GM21576 (cell line): Measurements from ENCODE around the gene NUP85.
"Not testable (repeated sequence)": the region's sequence is repeated elsewhere in the genome, so short reads cannot be mapped to it uniquely, and the experiment has no call there.

Experiments used
- ATAC-seq: cut with Tn5 transposase; IDR thresholded peaks from one replicate; pipeline ENCODE4 v1.9.1; 2021; ENCODE audit warnings: mild to moderate bottlenecking, moderate library complexity; ENCODE audit not compliant: unreplicated experiment

NUP85 gene

DNA sequence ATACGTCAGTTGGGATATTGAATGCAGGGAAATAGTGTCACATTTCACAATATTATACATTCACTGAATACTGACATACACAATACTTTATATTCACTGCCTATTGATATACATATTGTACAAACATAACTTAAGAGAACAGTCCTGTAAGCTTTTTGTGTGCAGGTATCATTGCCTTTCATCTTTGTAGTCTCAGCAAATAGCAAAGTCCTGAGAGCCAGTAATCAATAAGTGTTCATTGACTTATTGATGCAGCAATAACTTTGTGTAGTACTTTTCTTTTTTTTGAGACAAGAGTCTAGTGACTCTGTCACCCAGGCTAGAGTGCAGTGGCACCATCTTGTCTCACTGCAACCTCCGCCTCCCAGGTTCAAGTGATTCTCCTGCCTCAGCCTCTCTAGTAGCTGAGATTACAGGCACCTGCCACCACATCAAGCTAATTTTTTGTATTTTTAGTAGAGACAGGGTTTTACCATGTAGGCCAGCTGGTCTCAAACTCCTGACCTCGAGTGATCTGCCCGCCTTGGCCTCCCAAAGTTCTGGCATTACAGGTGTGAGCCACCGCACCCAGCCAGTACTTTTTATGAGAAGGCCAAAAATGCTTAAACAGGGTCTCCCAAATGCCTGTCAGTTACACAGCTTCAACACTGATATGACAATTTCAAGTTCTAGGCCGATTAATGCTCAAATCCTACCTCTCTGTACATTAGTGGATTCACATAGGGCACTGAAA lies 5.4 kb upstream of the NUP85 start:
- ATAC-seq = no peak

DNA sequence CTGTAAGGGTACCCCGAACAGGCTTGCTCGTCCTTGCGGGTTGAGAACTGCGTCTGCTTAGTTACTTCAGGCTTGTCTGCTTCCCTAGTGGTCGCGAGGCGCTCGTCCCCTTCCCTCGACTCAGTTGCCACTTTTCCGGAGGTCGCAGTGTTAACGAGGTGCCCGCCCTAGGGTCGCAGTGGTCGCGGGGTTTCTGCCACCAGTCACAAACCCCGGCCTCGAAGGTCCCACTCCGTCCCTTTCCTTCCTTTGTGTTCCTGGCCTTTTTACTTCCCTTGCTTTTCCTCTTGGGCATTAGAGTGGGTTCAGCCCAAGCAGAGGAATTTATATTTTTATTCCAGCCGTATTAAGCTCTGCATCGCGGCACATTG lies 299 bp downstream of the NUP85 start:
- ATAC-seq = no peak

DNA sequence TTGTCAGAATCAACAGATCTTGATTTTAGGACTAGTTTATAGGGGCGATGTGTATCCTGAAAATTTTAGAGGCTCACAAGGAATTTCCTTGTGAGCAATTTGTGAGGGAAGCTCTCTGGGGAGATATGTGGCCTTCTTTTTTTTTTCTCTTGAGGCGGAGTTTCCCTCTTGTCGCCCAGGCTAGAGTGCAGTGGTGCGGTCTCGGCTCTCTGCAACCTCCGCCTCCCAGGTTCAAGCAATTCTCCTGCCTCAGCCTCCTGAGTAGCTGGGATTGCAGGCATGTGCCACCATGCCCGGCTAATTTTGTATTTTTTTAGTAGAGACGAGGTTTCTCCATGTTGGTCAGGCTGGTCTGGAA lies 1.6 kb downstream of the NUP85 start:
- not testable (repeated sequence) for ATAC-seq

DNA sequence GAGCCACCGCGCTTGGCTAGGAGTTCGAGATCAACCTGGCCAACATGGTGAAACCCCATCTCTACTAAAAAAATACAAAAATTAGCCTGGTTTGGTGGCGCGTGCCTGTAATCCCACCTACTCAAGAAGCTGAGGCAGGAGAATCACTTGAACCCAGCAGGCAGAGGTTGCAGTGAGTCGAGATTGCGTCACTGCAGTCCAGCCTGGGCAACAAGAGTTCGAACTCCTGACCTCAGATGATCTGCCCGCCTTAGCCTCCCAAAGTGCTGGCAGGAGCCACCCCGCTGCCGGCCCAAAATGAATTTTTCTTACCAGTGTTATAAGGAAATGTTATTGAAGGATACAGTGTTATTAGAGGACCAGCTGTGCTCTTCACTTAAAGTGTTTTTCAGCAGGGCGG lies 2.3 kb downstream of the NUP85 start:
- no peak for ATAC-seq

DNA sequence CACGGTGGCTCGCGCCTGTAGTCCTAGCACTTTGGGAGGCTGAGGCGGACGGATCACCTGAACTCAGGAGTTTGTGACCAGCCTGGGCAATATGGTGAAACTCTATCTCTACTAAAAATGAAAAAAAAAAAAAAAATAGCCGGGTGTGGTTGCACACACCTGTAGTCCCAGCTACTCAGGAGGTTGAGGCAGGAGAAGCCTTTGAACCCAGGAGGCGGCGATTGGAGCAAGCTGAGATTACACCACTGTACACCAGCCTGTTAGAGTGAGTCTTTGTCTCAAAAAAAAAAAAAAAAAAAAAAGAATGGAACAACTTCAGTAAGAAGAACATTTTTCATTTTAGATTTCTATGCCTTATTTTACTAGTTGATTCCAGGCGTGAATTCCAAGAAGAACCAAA lies 2.7 kb downstream of the NUP85 start:
- ATAC-seq = no peak

DNA sequence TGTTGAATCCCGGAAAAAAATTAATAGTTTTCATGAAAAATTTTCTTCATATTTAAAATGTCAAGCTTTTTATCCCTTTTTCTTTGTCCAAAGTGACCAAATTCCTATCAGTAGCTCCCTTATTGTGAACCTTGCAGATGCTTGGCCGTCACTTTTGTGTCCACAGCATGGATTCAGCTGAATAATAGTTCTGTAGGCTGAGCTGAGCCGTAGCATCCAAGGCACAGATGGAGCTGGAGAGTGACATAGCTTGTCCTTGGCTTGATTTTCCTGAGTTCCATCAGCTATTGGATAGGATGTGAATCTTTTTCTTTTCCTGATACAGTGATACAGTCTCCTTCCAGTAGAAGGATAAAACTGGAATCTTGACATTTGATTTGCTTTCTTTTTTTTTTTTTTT lies 3.6 kb downstream of the NUP85 start:
- no peak for ATAC-seq

DNA sequence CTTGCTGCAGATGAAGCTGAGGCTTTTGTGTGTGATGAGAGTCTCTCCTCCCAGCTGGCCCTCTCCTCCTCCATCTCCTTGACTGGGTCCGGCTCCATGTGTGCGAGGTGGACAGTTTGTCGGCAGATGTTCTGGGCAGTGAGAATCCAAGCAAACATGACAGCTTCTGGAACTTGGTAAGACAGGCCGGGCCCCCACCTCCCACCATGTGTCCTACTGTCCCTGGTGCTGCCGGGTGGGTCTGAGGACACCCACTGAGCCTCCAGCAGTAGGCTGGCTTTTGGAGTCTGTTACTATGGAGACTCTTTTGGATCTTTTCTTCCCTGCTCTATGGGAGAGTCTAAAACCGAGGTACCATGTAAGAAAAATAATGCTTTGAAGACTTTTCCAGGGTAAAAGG lies 12.7 kb downstream of the NUP85 start:
- no peak for ATAC-seq

DNA sequence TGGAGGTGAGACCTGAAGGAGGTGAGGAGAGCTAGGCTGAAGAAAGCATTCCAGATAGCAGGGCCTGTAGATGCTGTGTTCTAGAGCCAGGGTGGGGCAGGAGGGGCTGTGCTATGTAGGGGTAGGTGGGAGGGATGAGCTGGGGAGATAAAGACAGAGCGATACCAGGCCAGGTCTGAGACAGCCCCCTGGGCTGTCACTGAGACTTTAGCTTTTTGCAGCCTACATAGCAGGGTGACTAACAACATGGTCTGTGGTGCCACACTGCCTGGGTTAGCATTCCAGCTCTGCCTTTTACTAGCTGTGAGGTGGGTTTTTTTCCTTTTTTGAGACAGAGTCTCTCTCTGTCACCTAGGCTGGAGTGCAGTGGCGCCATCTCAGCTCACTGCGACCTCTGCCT lies 14.3 kb downstream of the NUP85 start:
- no peak for ATAC-seq

DNA sequence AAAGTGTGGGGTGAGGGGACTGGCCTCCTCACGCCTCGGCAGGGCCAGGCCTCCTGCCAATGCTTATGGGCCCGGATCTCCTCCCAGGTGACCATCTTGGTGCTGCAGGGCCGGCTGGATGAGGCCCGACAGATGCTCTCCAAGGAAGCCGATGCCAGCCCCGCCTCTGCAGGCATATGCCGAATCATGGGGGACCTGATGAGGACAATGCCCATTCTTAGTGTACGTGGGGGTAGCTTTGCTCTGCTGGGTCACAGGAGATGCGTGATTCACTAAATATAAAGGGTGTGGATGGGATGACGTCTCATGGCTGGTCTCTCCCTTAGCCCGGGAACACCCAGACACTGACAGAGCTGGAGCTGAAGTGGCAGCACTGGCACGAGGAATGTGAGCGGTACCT lies 19.5 kb downstream of the NUP85 start:
- no peak for ATAC-seq

DNA sequence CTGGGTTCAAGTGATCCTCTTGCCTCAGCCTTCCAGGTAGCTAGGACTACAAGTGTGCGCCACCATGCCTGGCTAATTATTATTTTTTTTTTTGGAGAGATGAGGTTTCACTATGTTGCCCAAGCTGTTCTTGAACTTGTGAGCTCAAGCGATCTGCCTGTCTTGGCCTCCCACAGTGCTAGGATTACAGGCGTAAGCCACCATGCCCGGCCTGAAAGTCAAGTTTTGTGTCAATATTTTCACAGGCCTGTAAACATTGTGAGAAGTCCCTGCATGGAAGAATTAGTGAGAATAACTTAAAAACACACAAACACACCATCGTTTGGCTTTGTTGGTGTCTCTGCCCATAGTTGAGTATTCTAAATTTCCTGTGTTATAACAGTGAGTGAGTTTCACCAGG lies 22.2 kb downstream of the NUP85 start:
- ATAC-seq = no peak

DNA sequence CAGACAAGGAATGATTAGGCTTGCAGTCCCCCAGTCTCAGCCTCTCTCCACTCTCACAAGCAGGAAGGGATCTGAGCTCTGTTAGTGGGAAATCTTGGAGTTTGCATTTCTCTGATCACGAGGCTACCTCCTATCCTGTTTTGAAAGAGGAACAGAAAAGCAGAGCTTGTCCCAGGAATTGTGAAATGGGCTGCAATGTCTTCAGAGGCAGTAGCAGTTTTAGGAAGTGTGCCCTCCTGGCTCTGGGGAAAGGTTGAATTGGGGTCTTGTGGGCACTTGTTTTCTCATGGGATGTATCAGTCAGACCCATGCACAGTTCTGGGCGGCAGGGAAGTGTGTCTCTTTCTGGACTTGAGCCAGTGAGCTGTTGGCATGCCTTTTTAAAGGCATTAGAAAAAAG lies 22.8 kb downstream of the NUP85 start:
- no peak for ATAC-seq

DNA sequence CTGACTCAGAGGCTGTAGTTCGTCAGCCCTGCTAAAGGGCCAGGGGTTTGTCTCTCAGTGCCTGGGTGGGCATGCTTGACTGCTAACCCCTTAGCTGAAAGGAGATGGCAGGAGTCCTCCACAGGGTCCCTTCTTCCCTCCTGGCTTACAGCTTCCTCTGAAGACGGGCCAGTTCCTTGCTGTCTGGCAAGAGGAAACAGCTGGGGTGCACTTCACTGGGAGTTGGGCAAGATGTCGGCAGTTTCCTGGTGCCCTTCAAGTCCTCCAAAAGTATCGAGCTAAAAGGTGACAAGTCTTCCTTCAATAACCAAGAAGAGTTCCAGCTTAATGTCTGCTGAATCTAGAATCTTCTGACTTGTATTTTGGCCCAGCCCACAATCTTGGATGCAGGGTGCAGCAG lies 23.4 kb downstream of the NUP85 start:
- ATAC-seq = no peak

DNA sequence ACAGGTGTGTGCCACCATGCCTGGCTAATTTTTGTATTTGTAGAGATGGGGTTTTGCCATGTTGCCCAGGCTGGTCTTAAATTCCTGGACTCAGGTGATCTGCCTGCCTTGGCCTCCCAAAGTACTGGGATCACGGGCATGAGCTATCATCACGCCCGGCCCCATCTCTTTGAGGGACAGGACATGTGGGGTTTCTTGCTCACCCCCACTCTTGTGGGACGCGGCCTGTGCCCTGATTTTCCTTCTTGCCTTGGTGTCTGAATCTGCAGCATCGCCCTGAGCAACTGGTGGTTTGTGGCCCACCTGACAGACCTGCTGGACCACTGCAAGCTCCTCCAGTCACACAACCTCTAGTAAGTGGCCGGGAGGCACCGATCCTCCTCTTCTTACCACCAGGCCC lies 25.6 kb downstream of the NUP85 start:
- no peak for ATAC-seq

DNA sequence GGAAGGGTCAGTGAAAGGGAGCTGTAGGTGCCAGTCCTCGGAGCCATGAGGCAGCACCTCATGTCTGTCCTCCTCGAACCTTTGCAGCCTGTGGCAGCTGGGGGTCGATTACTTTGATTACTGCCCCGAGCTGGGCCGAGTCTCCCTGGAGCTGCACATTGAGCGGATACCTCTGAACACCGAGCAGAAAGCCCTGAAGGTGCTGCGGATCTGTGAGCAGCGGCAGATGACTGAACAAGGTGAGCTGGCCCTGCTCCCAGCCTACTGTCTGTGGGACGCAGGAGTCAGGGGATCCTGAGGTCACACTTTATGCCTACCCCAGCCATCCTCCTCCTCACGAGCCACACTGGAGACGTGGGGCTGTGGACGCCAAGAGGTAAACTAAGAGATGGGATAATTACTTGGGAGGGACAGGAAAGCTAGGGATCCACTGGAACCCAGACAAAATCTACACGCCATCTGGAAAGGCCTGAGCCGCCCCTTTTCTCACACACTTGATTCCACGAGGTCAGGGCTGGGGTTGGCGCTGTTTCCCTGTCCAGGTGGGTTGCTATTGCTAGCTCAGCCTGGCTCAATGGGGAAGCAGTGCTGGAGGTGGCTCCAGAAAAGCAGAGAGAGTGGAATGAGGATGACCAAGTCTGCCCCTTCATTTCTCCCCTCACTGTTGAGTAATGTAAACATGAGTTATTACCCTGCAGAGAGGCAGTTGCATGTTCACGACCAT lies 26.4 kb downstream of the NUP85 start:
- ATAC-seq = no peak

DNA sequence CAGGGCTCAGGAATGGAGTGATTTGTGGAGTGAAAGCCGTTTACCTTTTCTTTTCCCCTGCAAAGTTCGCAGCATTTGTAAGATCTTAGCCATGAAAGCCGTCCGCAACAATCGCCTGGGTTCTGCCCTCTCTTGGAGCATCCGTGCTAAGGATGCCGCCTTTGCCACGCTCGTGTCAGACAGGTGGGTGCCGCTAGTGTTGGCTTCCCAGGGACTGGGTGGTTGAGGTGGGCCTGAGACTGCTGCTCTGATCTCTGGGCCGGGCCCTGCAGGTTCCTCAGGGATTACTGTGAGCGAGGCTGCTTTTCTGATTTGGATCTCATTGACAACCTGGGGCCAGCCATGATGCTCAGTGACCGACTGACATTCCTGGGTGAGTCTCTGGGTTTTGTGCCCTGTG lies 27.3 kb downstream of the NUP85 start:
- no peak for ATAC-seq

DNA sequence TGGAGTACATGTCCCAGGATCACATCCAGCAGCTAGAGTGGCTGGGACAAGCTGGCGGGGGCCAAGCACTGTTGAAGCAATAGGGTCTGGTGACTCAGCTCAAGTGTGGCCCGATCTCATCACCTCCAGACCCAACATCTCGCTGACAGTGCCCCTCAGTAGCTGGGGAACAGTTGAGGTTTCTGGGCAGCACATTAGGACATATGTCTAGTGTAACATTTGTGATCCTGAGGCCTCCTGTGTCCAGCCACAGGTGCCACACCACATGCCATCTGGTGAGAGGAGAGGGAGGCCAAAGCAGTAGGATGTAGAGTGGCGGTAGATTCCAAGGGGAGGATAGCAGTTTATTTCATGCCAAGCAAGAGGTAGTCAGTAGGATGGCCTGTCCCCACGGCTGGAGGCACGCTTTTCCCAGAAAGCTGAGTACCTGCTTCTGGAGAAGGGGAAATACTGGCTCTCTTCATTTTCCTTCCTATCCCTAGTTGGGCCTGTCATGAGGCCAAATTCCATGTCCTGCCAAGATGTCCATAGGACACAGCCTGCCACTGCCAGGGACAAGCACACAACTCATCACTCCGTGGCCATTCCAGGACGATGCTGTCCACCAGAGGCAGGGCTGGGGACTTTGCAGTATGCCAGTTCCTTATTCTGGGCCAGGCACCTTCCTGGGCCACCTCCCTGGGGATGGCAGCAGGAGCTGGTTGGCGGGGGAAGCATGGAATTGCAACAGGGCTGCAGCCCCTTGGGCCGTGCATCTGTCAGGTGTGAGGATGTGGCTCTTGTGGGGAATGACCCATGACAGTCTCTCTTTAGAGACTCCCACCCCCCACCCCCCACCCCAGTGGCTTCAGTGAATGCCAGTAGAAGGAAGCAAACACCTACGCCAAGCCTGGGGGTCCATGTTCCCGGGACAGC lies 31.9 kb downstream of the NUP85 start:
- ATAC-seq = no peak

DNA sequence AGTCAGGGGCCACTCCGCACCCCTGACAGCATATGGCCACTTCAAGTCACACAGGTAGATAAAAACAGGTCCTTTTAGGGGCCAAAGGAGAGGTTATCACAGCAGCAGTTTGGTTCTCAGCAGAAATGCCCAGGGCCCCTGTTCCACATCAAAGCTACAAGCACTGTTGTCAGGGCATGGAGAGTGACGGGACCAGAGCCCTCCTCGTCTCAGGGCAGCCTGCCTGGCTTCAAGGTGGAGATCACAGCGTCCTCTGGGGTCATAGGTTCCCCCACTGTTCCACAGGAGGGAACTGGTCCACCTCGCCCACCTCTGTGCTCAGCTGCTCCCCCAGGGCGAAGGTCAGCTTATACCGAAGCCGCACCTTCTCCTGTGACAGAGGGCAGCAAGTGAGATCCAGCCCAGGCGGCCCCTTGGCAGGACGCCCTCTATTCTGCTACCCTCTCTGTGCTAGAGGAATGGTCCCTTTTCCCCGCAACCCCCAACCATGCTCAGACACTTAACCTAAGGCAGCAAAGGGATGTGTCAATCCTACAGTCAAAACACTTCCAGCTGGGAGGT lies 32.6 kb downstream of the NUP85 start:
- ATAC-seq = no peak

DNA sequence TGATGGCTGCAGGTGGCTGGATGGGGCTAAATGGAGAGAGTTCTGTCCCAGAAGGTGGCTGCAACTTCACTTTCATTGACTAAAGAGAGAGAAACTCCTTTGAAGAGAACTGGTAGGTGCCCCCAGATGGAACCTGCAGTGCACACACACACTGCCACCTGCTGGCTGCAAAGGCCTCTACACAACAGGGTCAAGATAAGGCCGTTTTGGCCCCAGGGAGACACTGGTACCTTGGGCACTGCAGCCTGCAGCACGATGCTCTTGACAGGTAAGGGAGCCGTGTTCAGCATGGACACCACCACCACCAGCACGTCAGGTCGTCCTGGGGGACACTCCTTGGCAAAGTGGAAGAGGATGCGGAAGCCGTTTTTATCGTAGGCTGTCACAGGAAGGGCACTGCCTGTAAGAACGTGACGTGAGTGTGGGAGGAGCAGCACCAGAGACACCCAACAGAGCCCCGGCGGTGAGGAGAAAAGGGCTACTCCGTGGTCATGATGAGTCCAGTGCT lies 33.3 kb downstream of the NUP85 start:
- no peak for ATAC-seq

DNA sequence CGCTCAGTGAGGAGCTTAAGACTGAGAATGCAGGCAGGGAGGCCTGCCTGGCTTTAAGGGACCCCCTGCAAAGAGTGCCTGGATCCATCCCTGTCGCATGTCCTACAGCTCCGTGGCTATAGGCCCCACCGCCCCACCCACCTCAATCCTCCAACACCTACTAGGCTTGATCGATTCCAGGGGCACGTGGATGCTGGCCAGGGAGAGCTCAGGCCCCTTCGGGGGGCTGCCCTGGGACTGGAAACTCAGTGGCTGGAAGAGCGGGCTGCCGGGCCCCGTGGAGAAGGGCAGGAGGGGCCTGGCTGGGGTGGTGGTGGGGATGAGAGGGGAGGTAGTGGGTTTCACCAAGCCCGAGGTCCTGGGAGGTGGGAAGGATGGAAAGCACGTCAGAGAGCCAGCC lies 33.7 kb downstream of the NUP85 start:
- no peak for ATAC-seq

DNA sequence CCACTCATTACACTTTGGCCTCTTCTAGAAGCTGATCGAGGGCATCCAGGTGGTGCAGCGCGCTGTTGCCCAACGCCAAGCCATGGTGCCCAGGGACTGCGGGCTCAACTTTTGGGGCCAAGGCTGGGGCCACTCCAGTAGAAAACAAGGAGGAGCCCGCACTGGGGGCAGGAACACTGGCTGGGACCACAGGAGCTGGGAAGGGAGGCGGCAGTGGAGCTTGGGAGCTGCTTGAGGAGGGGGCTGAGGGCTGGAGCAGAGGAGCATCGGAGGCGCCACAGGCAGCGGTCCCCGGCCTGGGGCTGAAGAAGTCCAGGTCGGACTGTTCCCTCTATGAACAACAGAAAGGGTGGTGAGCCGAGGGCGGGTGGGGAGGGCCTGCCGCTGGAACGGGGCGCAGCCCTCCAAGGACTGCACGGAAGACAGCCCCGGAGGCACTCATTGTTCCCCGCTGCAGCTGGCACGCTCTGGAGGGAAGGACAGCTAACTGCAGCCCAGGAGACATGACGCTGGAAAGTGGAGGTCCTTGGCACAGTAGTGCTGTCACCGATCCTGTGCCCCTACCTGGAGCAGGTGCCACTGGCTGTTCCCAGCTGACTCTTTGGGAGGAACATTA lies 34.4 kb downstream of the NUP85 start:
- no peak for ATAC-seq
